ENCODE data around the gene SEMA4B.

Gene SEMA4B

DNA sequence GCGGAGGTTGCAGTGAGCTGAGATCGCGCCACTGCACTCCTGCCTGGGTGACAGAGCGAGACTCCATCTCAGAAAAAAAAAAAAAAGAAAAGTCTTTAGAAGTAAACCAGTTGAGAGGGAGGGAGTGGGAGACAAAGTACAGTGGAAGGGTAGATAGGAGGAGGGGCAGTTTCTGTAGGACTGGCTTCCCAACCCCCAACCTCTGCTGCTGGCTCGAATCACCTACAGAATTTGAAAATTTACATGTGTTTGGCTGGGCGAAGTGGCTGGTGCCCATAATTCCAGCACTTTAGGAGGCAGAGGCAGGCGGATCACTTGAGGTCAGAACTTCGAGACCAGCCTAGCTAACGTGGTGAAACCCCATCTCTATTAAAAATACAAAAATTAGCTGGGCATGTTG is 24.1 kb upstream of the SEMA4B start:
- TF ChIP-seq SUZ12 (IDR thresholded peaks at IDR 0.05), result no peak
- TF ChIP-seq HDGF (IDR thresholded peaks at IDR 0.05; ENCODE audit: borderline replicate concordance), result no peak
- no peak for TF ChIP-seq FOXA1 (IDR thresholded peaks at IDR 0.05)
- TF ChIP-seq LEF1 (IDR thresholded peaks at IDR 0.05; ENCODE audit: borderline replicate concordance), result no peak
- DNase-seq (ENCODE audit: extremely low spot score), result no peak
- CTCF ChIA-PET, result interaction anchor here (1.0 kb wide), 1 partner anchor 44 kb away, joined by 5 read pairs; no protein-coding TSS in a partner anchor
- POLR2A ChIA-PET, result no interaction called here

DNA sequence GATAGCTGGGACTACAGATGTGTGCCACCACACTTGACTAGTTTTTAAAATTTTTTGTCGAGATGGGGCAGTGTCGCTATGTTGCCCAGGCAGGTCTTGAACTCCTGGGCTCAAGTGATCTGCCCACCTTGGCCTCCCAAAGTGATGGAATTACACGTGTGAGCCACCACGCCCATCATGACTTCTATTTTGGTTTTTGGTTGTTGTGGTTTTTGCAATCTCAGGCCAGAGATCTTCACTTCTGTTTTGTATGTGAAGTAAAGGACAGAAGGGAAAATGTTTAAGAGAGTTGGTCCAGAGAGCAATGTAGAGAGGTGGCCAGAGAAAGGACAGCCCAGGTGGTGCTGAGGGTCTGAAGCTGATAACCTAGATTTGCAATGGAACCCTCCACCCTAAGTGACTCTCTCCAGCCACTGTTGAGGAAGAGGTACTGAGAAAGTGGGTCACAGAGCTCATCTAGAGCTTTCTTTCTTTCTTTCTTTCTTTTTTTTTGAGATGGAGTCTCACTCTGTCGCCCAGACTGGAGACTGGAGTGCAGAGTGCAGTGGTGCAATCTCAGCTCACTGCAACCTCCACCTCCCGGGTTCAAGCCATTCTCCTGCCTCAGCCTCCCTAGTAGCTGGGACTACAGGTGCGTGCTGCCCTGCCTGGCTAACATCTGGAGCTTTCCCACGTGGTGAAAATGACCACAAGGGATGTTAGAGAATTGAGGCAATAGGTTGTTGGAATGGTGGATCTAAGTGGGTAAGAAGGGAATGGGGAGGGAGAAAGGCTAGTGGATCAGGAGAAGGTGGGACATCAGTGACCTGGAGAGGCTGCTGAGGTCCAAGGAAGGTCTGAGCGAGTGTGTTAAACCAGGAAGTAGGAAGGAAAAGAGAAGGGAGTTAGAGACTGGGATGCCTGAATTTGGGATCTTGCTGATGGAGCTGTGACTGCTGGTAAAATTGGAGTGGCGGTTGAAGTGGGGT is 22.4 kb upstream of the SEMA4B start:
- DNase-seq (ENCODE audit: extremely low spot score), result no peak
- POLR2A ChIA-PET, result interaction anchor here (0.9 to 1.2 kb wide), 2 partner anchors 11 to 22 kb away, joined by 4 to 5 read pairs; partner anchors contain the start of gene SEMA4B
- TF ChIP-seq ZNF384 (IDR thresholded peaks at IDR 0.05) (no peak), SP1 (IDR thresholded peaks at IDR 0.05) (no peak), SUZ12 (IDR thresholded peaks at IDR 0.05) (no peak), PKNOX1 (IDR thresholded peaks at IDR 0.05) (no peak), ARNT (IDR thresholded peaks at IDR 0.05) (no peak), FOXA1 (IDR thresholded peaks at IDR 0.05) (no peak), L3MBTL2 (conservative IDR thresholded peaks at IDR 0.05) (no peak), BHLHE40 (IDR thresholded peaks at IDR 0.05; ENCODE audit: borderline replicate concordance) (no peak), CTBP1 (IDR thresholded peaks at IDR 0.05; ENCODE audit: borderline replicate concordance) (no peak), LEF1 (IDR thresholded peaks at IDR 0.05; ENCODE audit: borderline replicate concordance) (no peak), NFRKB (IDR thresholded peaks at IDR 0.05) (no peak), FOXM1 (IDR thresholded peaks at IDR 0.05; ENCODE audit: borderline replicate concordance) (no peak), TARDBP (IDR thresholded peaks at IDR 0.05) (no peak), HDGF (IDR thresholded peaks at IDR 0.05; ENCODE audit: borderline replicate concordance) (no peak), FOXK2 (IDR thresholded peaks at IDR 0.05) (no peak), ELF4 (IDR thresholded peaks at IDR 0.05) (no peak)
- CTCF ChIA-PET, result no interaction called here

DNA sequence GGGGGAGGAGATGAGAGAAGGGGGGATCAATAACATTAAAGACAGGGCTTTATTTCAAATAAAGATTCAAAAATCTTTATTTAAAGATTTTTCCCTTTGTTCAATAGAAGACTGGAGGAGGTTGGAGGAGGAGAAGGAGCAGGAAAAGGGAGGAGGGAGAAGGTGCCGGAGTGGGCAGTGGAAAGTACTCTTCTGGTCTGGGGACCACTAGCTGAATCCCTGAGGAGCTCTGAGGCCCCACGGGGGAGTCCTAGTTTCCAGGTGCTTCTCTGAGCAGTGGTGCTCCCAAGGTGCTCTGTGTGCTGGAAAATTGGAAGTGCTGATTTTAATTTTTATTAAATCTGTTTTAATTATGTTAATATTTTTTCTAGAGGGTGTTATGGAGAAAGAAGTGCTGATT is 19.4 kb upstream of the SEMA4B start:
- TF ChIP-seq L3MBTL2 (conservative IDR thresholded peaks at IDR 0.05), result no peak
- TF ChIP-seq SP1 (IDR thresholded peaks at IDR 0.05), result no peak
- no peak for TF ChIP-seq ELF4 (IDR thresholded peaks at IDR 0.05)
- TF ChIP-seq BHLHE40 (IDR thresholded peaks at IDR 0.05; ENCODE audit: borderline replicate concordance), result no peak
- TF ChIP-seq HDGF (IDR thresholded peaks at IDR 0.05; ENCODE audit: borderline replicate concordance), result no peak
- TF ChIP-seq FOXM1 (IDR thresholded peaks at IDR 0.05; ENCODE audit: borderline replicate concordance), result no peak
- no peak for TF ChIP-seq ARNT (IDR thresholded peaks at IDR 0.05)
- no peak for TF ChIP-seq SUZ12 (IDR thresholded peaks at IDR 0.05)
- no peak for TF ChIP-seq FOXK2 (IDR thresholded peaks at IDR 0.05)
- TF ChIP-seq CTBP1 (IDR thresholded peaks at IDR 0.05; ENCODE audit: borderline replicate concordance), result no peak
- no peak for TF ChIP-seq PKNOX1 (IDR thresholded peaks at IDR 0.05)
- no peak for TF ChIP-seq NFRKB (IDR thresholded peaks at IDR 0.05)
- no peak for TF ChIP-seq ZNF384 (IDR thresholded peaks at IDR 0.05)
- no peak for TF ChIP-seq LEF1 (IDR thresholded peaks at IDR 0.05; ENCODE audit: borderline replicate concordance)
- TF ChIP-seq TARDBP (IDR thresholded peaks at IDR 0.05), result no peak
- TF ChIP-seq FOXA1 (IDR thresholded peaks at IDR 0.05), result no peak
- CTCF ChIA-PET, result interaction anchor here (1.2 kb wide), 1 partner anchor 31 kb away, joined by 4 read pairs; no protein-coding TSS in a partner anchor
- POLR2A ChIA-PET, result interaction anchor here (0.7 to 1.5 kb wide), 2 partner anchors 18 to 19 kb away, joined by 3 read pairs; partner anchors contain the start of gene SEMA4B

GRCh38 chr15:90184119-90184785 is 16.9 kb upstream of the SEMA4B start:
- ChIA-PET POLR2A (interaction anchor here (0.9 kb wide), 1 partner anchor 17 kb away, joined by 6 read pairs; the partner anchor contains the start of gene SEMA4B), CTCF (interaction anchor here (0.7 to 1.1 kb wide), 2 partner anchors 16 to 37 kb away, joined by 3 read pairs; no protein-coding TSS in a partner anchor)
- peak; percentile 34 for DNase-seq (ENCODE audit: extremely low spot score)
- peak; percentile 21; the same call in 1 of the 2 replicates for TF ChIP-seq FOXM1 (IDR thresholded peaks at IDR 0.05; ENCODE audit: borderline replicate concordance)
- no peak for TF ChIP-seq SP1 (IDR thresholded peaks at IDR 0.05)
- peak; percentile 49 for TF ChIP-seq L3MBTL2 (conservative IDR thresholded peaks at IDR 0.05)

More for the DNA sequence above, 19.4 kb upstream of the SEMA4B start:
- no peak for DNase-seq (ENCODE audit: extremely low spot score)

GRCh38 chr15:90184786-90185704 is 16.1 kb upstream of the SEMA4B start:
- no peak for TF ChIP-seq BHLHE40 (IDR thresholded peaks at IDR 0.05; ENCODE audit: borderline replicate concordance)
- no peak for TF ChIP-seq ARNT (IDR thresholded peaks at IDR 0.05)
- TF ChIP-seq FOXA1 (IDR thresholded peaks at IDR 0.05), result no peak
- TF ChIP-seq ZNF384 (IDR thresholded peaks at IDR 0.05), result no peak
- TF ChIP-seq LEF1 (IDR thresholded peaks at IDR 0.05; ENCODE audit: borderline replicate concordance), result no peak
- no peak for TF ChIP-seq SUZ12 (IDR thresholded peaks at IDR 0.05)
- TF ChIP-seq FOXK2 (IDR thresholded peaks at IDR 0.05), result no peak
- TF ChIP-seq ELF4 (IDR thresholded peaks at IDR 0.05), result no peak
- no peak for TF ChIP-seq CTBP1 (IDR thresholded peaks at IDR 0.05; ENCODE audit: borderline replicate concordance)
- TF ChIP-seq TARDBP (IDR thresholded peaks at IDR 0.05), result no peak
- TF ChIP-seq L3MBTL2 (conservative IDR thresholded peaks at IDR 0.05), result no peak; the same call in 1 of the 2 replicates
- TF ChIP-seq SP1 (IDR thresholded peaks at IDR 0.05), result no peak
- TF ChIP-seq PKNOX1 (IDR thresholded peaks at IDR 0.05), result no peak
- no peak for TF ChIP-seq HDGF (IDR thresholded peaks at IDR 0.05; ENCODE audit: borderline replicate concordance)
- TF ChIP-seq FOXM1 (IDR thresholded peaks at IDR 0.05; ENCODE audit: borderline replicate concordance), result no peak
- TF ChIP-seq NFRKB (IDR thresholded peaks at IDR 0.05), result no peak
- DNase-seq (ENCODE audit: extremely low spot score), result peak; percentile 75
- CTCF ChIA-PET, result interaction anchor here (1.5 kb wide), 1 partner anchor 15 kb away, joined by 4 read pairs; no protein-coding TSS in a partner anchor
- POLR2A ChIA-PET, result interaction anchor here (2.7 kb wide), 1 partner anchor 16 kb away, joined by 18 read pairs; the partner anchor contains the start of gene SEMA4B
